ENCODE measurements around the gene GPLD1.

The GPLD1 gene

GRCh38 chr6:24382220-24382540 is 107.2 kb downstream of the GPLD1 start:
- H3K4me3 ChIP-seq (replicated peaks; ENCODE audit: low read depth, low read length) = no peak overlapping the region
- DNase-seq (ENCODE audit: low read depth) = no peak
- TF ChIP-seq, protein P1, sequence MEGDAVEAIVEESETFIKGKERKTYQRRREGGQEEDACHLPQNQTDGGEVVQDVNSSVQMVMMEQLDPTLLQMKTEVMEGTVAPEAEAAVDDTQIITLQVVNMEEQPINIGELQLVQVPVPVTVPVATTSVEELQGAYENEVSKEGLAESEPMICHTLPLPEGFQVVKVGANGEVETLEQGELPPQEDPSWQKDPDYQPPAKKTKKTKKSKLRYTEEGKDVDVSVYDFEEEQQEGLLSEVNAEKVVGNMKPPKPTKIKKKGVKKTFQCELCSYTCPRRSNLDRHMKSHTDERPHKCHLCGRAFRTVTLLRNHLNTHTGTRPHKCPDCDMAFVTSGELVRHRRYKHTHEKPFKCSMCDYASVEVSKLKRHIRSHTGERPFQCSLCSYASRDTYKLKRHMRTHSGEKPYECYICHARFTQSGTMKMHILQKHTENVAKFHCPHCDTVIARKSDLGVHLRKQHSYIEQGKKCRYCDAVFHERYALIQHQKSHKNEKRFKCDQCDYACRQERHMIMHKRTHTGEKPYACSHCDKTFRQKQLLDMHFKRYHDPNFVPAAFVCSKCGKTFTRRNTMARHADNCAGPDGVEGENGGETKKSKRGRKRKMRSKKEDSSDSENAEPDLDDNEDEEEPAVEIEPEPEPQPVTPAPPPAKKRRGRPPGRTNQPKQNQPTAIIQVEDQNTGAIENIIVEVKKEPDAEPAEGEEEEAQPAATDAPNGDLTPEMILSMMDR (IDR thresholded peaks at IDR 0.05; ENCODE audit: low read length, missing control alignments) = no peak

DNA sequence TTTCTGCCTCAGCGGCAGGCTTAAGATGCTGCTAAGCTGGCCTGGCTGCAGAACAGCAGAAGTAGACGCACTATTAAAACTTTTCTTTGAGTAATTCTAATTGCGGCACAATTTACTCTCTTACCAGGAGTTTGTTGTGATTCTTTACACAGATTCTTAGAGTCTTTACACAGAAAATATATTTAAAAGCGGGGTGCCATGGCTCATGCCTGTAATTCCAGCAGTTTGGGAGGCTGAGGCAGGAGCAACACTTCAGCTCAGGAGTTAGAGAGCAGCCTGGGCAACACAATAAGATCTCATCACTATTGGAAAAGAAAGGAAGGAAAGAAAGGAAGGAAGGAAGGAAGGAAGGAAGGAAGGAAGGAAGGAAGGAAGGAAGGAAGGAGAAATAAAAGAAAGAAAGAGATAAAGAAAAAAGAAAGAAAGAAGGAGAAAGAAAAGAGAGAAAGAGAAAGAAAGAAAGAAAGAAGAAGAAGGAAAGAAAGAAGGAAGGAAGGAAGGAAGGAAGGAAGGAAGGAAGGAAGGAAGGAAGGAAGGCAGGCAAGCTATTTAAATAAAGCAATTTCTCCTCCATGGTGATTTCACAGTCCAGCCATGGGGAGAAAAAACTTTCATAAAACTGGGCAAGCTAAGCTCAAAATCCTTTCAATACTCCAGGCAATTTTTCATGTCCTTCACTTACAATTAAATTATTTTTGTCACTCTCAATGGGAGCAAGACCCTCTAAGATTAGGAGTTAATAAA is 107.7 kb downstream of the GPLD1 start:
- TF ChIP-seq, protein P1 (IDR thresholded peaks at IDR 0.05; ENCODE audit: low read length, missing control alignments) = no peak
- no peak overlapping the region for H3K4me3 ChIP-seq (replicated peaks; ENCODE audit: low read depth, low read length)
- DNase-seq (ENCODE audit: low read depth) = no peak

- DNase-seq (ENCODE audit: low read depth) = no peak
- TF ChIP-seq, protein P1 (IDR thresholded peaks at IDR 0.05; ENCODE audit: low read length, missing control alignments) = no peak
These were observed 110.8 kb downstream of the GPLD1 start for GRCh38 chr6:24378473-24379097.

More at GRCh38 chr6:24378473-24379097, 110.8 kb downstream of the GPLD1 start:
- H3K4me3 ChIP-seq (replicated peaks; ENCODE audit: low read depth, low read length) = no peak overlapping the region

All from fibroblast of pulmonary artery (primary cell).